ENCODE data around the gene GDPD3. TPM values are rescaled to one million over a fixed set of nuclear protein-coding genes. Genes with fewer than 3 reads are reported as not detected.
"Not testable (repeated sequence)": the region's sequence is repeated elsewhere in the genome, so short reads cannot be mapped to it uniquely, and the experiment has no call there.

Gene GDPD3
- polyA plus RNA-seq, 1 donor from 2014 or later = not detected

- no peaks in the 10 kb centered on the region for H3K9me3 Mint-ChIP-seq
- H3K27me3 Mint-ChIP-seq = no peaks in the 10 kb centered on the region
- H3K27ac Mint-ChIP-seq = peak overlapping the region in 1 of 3 donors; percentile 23
- no peak overlapping the region for H3K4me3 Mint-ChIP-seq
- H3K36me3 Mint-ChIP-seq = no peaks in the 10 kb centered on the region
- H3K4me1 Mint-ChIP-seq = peaks cover 4 to 8% (median 7%) of the 10 kb centered on the region in 3 donors
Observed at GRCh38 chr16:30137897-30138296, 24.6 kb upstream of the GDPD3 start.

GRCh38 chr16:30136971-30137605 lies 23.8 kb upstream of the GDPD3 start:
- H3K9me3 Mint-ChIP-seq = no peaks in the 10 kb centered on the region
- peaks cover 4 to 8% (median 7%) of the 10 kb centered on the region in 3 donors for H3K4me1 Mint-ChIP-seq
- no peaks in the 10 kb centered on the region for H3K36me3 Mint-ChIP-seq
- no peak overlapping the region for H3K4me3 Mint-ChIP-seq
- no peaks in the 10 kb centered on the region for H3K27me3 Mint-ChIP-seq
- H3K27ac Mint-ChIP-seq = no peak overlapping the region

- no peak overlapping the region for H3K27ac Mint-ChIP-seq
- no peaks in the 10 kb centered on the region for H3K27me3 Mint-ChIP-seq
- H3K36me3 Mint-ChIP-seq = no peaks in the 10 kb centered on the region
- H3K4me3 Mint-ChIP-seq = no peak overlapping the region
- H3K9me3 Mint-ChIP-seq = no peaks in the 10 kb centered on the region
- H3K4me1 Mint-ChIP-seq = peaks cover 2 to 4% (median 3%) of the 10 kb centered on the region in 3 donors
Observed at GRCh38 chr16:30132591-30132990, 19.3 kb upstream of the GDPD3 start.

GRCh38 chr16:30131869-30132475 lies 18.6 kb upstream of the GDPD3 start:
- Mint-ChIP-seq H3K4me3 (no peak overlapping the region), H3K36me3 (no peaks in the 10 kb centered on the region), H3K27ac (peak overlapping the region in 1 of 3 donors; percentile 35)

GRCh38 chr16:30127993-30128392 lies 14.7 kb upstream of the GDPD3 start:
- Mint-ChIP-seq H3K27ac (no peak overlapping the region), H3K4me3 (no peak overlapping the region), H3K27me3 (no peaks in the 10 kb centered on the region), H3K9me3 (no peaks in the 10 kb centered on the region), H3K4me1 (peaks cover 0 to 7% (median 7%) of the 10 kb centered on the region in 3 donors), H3K36me3 (no peaks in the 10 kb centered on the region)

More at GRCh38 chr16:30131869-30132475, 18.6 kb upstream of the GDPD3 start:
- no peaks in the 10 kb centered on the region for H3K9me3 Mint-ChIP-seq
- H3K4me1 Mint-ChIP-seq = peaks cover 0 to 5% (median 4%) of the 10 kb centered on the region in 3 donors
- no peaks in the 10 kb centered on the region for H3K27me3 Mint-ChIP-seq

GRCh38 chr16:30125690-30126089 lies 12.4 kb upstream of the GDPD3 start:
- not testable (repeated sequence) for H3K36me3 Mint-ChIP-seq, H3K27ac Mint-ChIP-seq, H3K9me3 Mint-ChIP-seq, H3K27me3 Mint-ChIP-seq, H3K4me3 Mint-ChIP-seq
- peaks cover 0 to 11% (median 9%) of the 10 kb centered on the region in 3 donors for H3K4me1 Mint-ChIP-seq

- Mint-ChIP-seq H3K4me3 (no peak overlapping the region), H3K27ac (peak overlapping the region in 1 of 3 donors; percentile 40), H3K36me3 (no peaks in the 10 kb centered on the region), H3K9me3 (no peaks in the 10 kb centered on the region), H3K4me1 (peaks cover 0 to 11% (median 11%) of the 10 kb centered on the region in 3 donors), H3K27me3 (no peaks in the 10 kb centered on the region)
Observed at GRCh38 chr16:30124985-30125379, 11.6 kb upstream of the GDPD3 start.

- no peaks in the 10 kb centered on the region for H3K9me3 Mint-ChIP-seq
- no peaks in the 10 kb centered on the region for H3K27me3 Mint-ChIP-seq
- H3K4me3 Mint-ChIP-seq = peak overlapping the region; percentile 83 to 95 (median 92)
- peak overlapping the region; percentile 60 to 85 (median 84) for H3K27ac Mint-ChIP-seq
- H3K36me3 Mint-ChIP-seq = no peaks in the 10 kb centered on the region
- H3K4me1 Mint-ChIP-seq = peaks cover 0 to 12% (median 11%) of the 10 kb centered on the region in 3 donors
Observed at GRCh38 chr16:30122604-30123160, 9.3 kb upstream of the GDPD3 start.

- Mint-ChIP-seq H3K27me3 (no peaks in the 10 kb centered on the region), H3K36me3 (no peaks in the 10 kb centered on the region), H3K27ac (peak overlapping the region; percentile 39 to 85 (median 59)), H3K9me3 (no peaks in the 10 kb centered on the region), H3K4me3 (peak overlapping the region; percentile 78 to 95 (median 80)), H3K4me1 (peaks cover 0 to 11% (median 10%) of the 10 kb centered on the region in 3 donors)
Observed at GRCh38 chr16:30121741-30122571, 8.6 kb upstream of the GDPD3 start.

- peak overlapping the region in 2 of 4 donors; percentile 21 to 78 for H3K4me3 Mint-ChIP-seq
Observed at GRCh38 chr16:30120340-30121105, 7.2 kb upstream of the GDPD3 start.

GRCh38 chr16:30119428-30119827 lies 6.1 kb upstream of the GDPD3 start:
- H3K9me3 Mint-ChIP-seq = no peaks in the 10 kb centered on the region
- H3K27ac Mint-ChIP-seq = peak overlapping the region in 2 of 3 donors; percentile 33 to 63
- H3K36me3 Mint-ChIP-seq = no peaks in the 10 kb centered on the region
- peak overlapping the region in 2 of 4 donors; percentile 38 to 78 for H3K4me3 Mint-ChIP-seq
- no peaks in the 10 kb centered on the region for H3K27me3 Mint-ChIP-seq
- peaks cover 7 to 15% (median 11%) of the 10 kb centered on the region in 3 donors for H3K4me1 Mint-ChIP-seq

More at GRCh38 chr16:30120340-30121105, 7.2 kb upstream of the GDPD3 start:
- Mint-ChIP-seq H3K27ac (peak overlapping the region in 2 of 3 donors; percentile 39 to 70), H3K4me1 (peaks cover 0 to 11% (median 8%) of the 10 kb centered on the region in 3 donors), H3K27me3 (no peaks in the 10 kb centered on the region), H3K9me3 (no peaks in the 10 kb centered on the region), H3K36me3 (no peaks in the 10 kb centered on the region)

- Mint-ChIP-seq H3K36me3 (peaks cover 1% of the 10 kb centered on the region), H3K4me1 (peaks cover 7 to 11% (median 10%) of the 10 kb centered on the region in 3 donors), H3K27ac (no peak overlapping the region)
Observed at GRCh38 chr16:30117768-30118167, 4.4 kb upstream of the GDPD3 start.

GRCh38 chr16:30116291-30117207 lies 3.2 kb upstream of the GDPD3 start:
- Mint-ChIP-seq H3K4me1 (peaks cover 6 to 7% (median 7%) of the 10 kb centered on the region in 3 donors), H3K4me3 (no peak overlapping the region), H3K36me3 (peaks cover 1% of the 10 kb centered on the region), H3K9me3 (no peaks in the 10 kb centered on the region), H3K27ac (no peak overlapping the region), H3K27me3 (no peaks in the 10 kb centered on the region)

More at GRCh38 chr16:30117768-30118167, 4.4 kb upstream of the GDPD3 start:
- Mint-ChIP-seq H3K4me3 (no peak overlapping the region), H3K27me3 (no peaks in the 10 kb centered on the region), H3K9me3 (no peaks in the 10 kb centered on the region)

All from IgD-negative memory B cell (primary cell).